ENCODE data around the gene SLC23A1. TPM values are rescaled to one million over a fixed set of nuclear protein-coding genes. Genes with fewer than 3 reads are reported as not detected.
"Not testable (repeated sequence)": the region's sequence is repeated elsewhere in the genome, so short reads cannot be mapped to it uniquely, and the experiment has no call there.

SLC23A1 gene
- total RNA-seq, 2 donors from 2014 or later, result 4.8 to 5.9 TPM

DNA sequence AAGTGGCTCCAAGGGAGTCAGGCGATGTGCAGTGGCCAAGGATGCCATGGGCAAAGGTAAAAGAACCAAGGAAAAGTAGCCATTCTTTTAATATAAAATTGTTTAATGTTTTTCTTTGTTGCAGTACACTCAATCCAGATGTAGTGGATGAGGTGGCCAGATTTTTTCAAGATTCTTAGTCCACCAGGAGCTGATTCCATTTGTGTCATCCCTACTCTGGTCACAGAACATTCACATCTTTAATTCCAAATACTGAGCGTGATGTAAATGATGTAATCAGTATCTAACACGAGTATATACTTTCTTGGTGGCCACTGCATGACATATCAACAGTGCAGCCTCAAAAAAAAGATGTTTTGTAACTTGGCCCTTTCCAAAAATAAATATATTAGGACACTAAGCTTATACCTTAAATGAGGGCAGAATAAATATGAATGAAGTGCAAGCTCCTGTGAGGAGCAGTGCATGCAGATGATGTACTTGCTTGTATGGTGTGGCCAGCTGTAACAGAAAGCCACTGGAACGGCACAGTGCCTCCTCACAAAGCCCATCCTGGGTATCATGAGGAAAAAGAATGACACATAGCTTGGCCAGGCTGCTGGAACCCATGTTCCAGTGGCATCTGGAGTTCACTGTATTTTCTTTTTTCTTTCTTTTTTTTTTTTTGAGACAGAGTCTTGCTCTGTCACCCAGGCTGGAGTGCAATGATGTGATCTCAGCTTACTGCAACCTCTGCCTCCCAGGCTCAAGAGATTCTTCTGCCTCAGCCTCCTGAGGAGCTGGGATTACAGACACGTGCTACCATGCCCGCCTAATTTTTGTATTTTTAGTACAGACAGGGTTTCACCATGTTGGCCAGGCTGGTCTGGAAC, 27.3 kb upstream of the SLC23A1 start:
- DNase-seq (no peak), ATAC-seq (no peak)
- intact Hi-C loops (cut with DNase I, micrococcal nuclease), result no loop called here

- intact Hi-C loops (cut with DNase I, micrococcal nuclease); DNase-seq; ATAC-seq: not testable (repeated sequence)
These were observed 26.0 kb upstream of the SLC23A1 start for GRCh38 chr5:139409116-139409515.

DNA sequence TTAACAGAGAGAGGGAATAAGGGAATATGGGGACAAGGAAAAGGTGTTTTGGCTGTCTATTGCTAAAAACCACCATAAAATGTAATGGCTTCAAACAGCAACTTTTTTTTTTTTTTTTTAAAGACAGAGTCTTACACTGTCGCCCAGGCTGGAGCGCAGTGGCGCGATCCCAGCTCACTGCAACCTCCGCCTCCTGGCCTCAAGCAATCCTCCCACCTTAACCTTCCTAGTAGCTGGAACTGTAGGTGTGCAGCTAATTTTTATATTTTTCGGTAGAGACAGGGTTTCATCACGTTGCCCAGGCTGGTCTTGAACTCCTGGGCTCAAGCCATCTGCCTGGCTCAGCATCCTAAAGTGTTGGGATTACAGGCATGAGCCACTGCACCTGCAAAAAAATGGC, 25.1 kb upstream of the SLC23A1 start:
- ATAC-seq (no peak), DNase-seq (no peak)
- intact Hi-C loops (cut with DNase I, micrococcal nuclease), result no loop called here

- intact Hi-C loops (cut with DNase I, micrococcal nuclease), result no loop called here
- DNase-seq (no peak), ATAC-seq (no peak)
These were observed 24.4 kb upstream of the SLC23A1 start for GRCh38 chr5:139407517-139407916.

GRCh38 chr5:139406963-139407362, 23.9 kb upstream of the SLC23A1 start:
- DNase-seq (no peak), ATAC-seq (no peak)
- intact Hi-C loops (cut with DNase I, micrococcal nuclease), result no loop called here

DNA sequence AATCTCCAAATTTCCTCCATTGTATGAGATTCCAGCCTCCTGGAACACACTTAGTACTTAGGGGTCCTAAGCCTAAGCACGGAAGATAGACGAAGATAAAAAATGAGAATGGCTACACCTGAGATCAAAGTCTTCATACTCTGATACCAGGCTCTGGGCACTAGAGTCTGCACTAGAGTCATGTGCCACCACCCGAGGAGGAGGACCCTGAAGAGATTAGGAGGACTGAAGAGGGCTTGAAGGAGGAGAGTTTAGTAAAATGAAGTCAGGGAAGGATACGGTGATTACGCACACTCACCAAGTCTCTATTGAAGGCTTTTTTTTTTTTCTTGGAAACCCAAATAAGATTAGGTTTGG, 21.4 kb upstream of the SLC23A1 start:
- ATAC-seq, result peak; percentile 23
- intact Hi-C loops (cut with DNase I, micrococcal nuclease), result no loop called here
- no peak for DNase-seq

GRCh38 chr5:139403787-139404483, 20.8 kb upstream of the SLC23A1 start, which contains the start of gene SPATA24:
TSS of gene SPATA24 (minus strand) at chr5:139404089. CDS start at chr5:139404060, 29 bp downstream.
- ATAC-seq, result peak; percentile 88
- intact Hi-C loops (cut with DNase I, micrococcal nuclease), result no loop called here
- DNase-seq, result peak; percentile 97 to 98

GRCh38 chr5:139403418-139403786, 20.3 kb upstream of the SLC23A1 start:
- DNase-seq (no peak), ATAC-seq (peak; percentile 9)
- intact Hi-C loops (cut with DNase I, micrococcal nuclease), result no loop called here

- peak; percentile 17 for ATAC-seq
- no peak for DNase-seq
- intact Hi-C loops (cut with DNase I, micrococcal nuclease), result no loop called here
These were observed 19.6 kb upstream of the SLC23A1 start for GRCh38 chr5:139402561-139403158.

DNA sequence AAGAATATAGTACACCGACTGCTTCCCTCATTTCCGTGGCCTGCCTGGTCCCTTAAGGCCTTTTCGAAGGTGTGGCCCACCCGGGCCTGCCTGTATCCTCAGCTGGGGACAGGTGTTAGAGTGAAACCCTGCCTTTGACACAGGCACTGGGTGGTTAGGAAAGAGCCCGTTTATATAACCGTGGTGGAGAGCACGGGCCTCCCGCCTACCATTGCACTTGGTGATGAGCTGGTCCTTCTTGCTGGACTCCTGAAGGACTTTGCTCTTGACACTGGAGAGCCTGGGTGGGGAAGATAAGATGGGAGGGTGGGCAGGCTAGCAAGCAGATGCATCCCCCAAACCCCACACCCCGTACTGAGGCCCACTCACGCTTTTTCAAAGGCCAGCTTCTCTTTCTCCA, 18.4 kb upstream of the SLC23A1 start:
- no peak for ATAC-seq
- intact Hi-C loops (cut with DNase I, micrococcal nuclease), result no loop called here
- no peak for DNase-seq

- ATAC-seq (no peak), DNase-seq (no peak)
- intact Hi-C loops (cut with DNase I, micrococcal nuclease), result no loop called here
These were observed 16.5 kb upstream of the SLC23A1 start for GRCh38 chr5:139399501-139400121.

DNA sequence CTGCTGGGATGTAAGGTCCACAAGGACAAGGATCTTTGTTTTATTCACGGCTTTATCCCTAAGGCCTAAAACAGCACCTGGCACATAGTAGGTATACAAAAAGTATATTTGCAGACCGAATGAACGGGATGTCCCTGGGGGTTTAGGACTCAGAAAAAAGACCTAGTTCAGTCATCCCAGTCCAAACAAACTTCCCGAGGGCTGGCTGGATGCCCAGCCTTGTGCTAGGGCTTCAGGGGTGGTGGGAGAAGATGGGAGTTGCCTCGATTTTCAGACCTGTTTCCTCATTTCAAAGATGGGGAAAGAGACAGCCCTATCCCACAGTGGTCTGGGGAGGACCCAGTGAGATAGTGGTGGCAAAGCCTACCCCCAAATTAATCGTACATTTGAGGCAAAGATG, 14.8 kb upstream of the SLC23A1 start:
- ATAC-seq (no peak), DNase-seq (no peak)
- intact Hi-C loops (cut with DNase I, micrococcal nuclease), result no loop called here

- no peak for ATAC-seq
- intact Hi-C loops (cut with DNase I, micrococcal nuclease), result no loop called here
- no peak for DNase-seq
These were observed 13.6 kb upstream of the SLC23A1 start for GRCh38 chr5:139396691-139397090.

- intact Hi-C loops (cut with DNase I, micrococcal nuclease), result no loop called here
- ATAC-seq, result no peak
- no peak for DNase-seq
These were observed 12.9 kb upstream of the SLC23A1 start for GRCh38 chr5:139395844-139396640.

- DNase-seq, result no peak
- intact Hi-C loops (cut with DNase I, micrococcal nuclease), result no loop called here
- ATAC-seq, result no peak
These were observed 11.8 kb upstream of the SLC23A1 start, which contains the start of gene PROB1 for GRCh38 chr5:139394654-139395566. TSS of gene PROB1 (minus strand) at chr5:139395104. CDS start at chr5:139395081, 23 bp downstream.

DNA sequence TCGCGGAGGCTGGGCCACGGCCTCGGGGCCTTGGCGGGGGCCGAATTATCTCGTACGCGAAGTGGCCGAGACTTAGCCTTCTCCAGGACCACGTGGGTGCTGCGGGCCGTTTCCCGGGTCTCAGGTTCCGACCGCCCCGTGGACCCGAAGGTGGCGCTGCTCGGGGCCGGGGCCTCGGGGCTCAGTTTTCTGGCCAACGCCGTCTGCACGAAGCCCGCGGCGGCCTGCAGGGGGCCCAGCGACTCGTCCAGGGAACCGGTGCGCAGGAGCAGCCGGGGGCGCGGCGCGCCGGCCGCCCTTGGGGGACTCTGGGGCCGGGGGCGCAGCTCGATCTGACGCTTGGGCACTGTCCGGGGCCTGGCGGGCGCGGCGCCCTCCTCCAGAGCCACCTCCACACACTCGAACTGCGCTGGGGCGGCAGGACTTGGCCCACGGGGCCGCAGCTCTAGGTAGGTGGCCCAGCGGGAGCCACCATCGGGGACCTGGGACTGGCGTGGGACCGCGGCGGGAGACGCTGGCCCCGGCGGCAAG, 11.1 kb upstream of the SLC23A1 start:
- no peak for DNase-seq
- intact Hi-C loops (cut with DNase I, micrococcal nuclease), result no loop called here
- ATAC-seq, result no peak

- intact Hi-C loops (cut with DNase I, micrococcal nuclease), result no loop called here
- no peak for ATAC-seq
- no peak for DNase-seq
These were observed 10.5 kb upstream of the SLC23A1 start for GRCh38 chr5:139393497-139394122.
